NT2/D1 (cell line): ENCODE measurements around the gene G3BP2.

ENCODE experiments used
- SUZ12 ChIP-seq: IDR thresholded peaks from 2 replicates; pipeline ENCODE4 v1.6.1; 2011; ENCODE audit not compliant: insufficient read length, insufficient read depth; ENCODE audit errors: extremely low read depth
- YY1 ChIP-seq: IDR thresholded peaks from 2 replicates; pipeline ENCODE4 v1.6.1; 2011; ENCODE audit not compliant: insufficient read length, insufficient read depth
- ZNF274 ChIP-seq: IDR thresholded peaks from 2 replicates; pipeline ENCODE4 v1.6.1; 2011; ENCODE audit warnings: mild to moderate bottlenecking, low read depth, low read length

DNA sequence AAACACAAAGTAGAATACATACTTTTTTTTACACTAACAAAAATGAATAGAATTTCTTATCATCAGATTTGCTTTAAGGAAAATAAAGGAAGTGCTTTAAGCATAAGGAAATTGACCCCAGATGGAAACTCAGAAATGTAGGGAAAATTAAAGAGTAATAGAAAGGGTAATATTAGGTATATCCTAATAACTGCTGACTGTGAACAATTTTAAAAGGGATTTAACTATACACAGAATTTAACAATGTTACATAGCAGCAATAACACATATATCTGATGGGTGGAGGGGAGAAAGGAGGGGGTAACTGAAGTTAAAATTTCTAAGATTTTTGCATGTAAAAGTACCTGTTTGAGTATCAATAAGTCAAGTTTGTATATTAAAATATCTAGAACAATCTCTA lies 51.5 kb downstream of the G3BP2 start:
- no peak for TF ChIP-seq YY1
- TF ChIP-seq SUZ12: no peak
- TF ChIP-seq ZNF274: no peak
